Measurements from ENCODE around the gene TRHDE. TPM values are rescaled to one million over a fixed set of nuclear protein-coding genes. Genes with fewer than 3 reads are reported as not detected.

TRHDE gene
- total RNA-seq, 2 donors from 2014 or later = 10.9 to 73.2 TPM

DNA sequence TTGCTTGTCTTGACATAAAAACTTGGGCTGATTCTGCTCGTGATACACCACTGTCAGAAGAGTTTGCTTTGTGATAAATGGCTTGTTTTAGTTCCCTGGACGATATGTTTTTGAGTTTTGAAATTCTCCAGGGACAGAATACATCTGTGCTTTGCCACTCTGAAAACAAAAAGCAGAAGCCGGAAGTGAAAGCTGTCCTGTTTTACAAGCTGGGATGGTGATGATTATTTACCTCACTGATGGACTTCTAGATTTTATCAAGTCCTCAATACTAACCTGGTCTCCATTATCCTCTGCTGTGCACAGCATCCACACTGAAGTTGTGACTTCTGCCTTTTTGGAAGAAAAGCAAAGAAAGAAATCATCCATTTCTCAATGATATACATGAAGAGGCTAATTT lies 251.6 kb downstream of the TRHDE start:
- Histone ChIP-seq H3K4me3 (no peak overlapping the region), H3K27ac (peak overlapping the region in 1 of 4 donors; percentile 15)

DNA sequence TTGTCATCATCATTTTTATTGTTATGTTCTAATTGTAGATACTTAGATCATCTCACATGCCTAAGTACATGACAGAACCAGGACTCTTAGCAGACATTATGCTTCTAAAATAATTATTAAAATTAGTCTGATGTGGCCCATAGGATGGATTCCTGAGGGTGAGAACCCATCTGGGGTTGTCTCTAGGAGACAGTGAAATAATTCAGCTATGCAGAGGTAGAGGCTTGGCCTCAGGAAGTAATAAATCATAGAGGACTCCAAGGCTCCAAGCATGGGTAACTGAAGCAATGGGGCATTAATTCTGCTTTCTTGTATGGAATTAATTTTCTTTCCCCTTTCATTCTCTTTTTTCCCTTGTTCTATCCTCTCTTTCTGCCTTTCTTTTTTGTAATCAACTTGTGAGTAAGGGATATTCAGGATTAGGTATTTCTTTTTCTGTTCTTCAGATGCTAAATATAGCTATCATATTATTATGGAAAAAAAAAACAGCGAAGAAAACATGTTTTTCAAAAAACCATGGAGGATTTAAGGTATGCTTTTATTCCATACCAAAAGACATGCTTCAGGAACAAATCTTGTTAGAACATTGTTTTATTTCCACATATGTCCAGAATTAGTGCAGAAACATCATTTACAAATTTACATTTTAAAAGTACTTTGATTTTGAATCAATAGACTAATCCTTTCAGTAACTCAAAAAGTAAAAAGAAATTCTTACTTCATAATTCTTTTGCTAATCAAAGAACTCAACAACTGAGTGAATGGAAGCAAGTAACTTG lies 263.2 kb downstream of the TRHDE start:
- TF ChIP-seq CTCF (IDR thresholded peaks at IDR 0.05) = no peak
- TF ChIP-seq POLR2A (IDR thresholded peaks at IDR 0.05) = no peak
- H3K4me3 ChIP-seq = no peak overlapping the region
- no peak overlapping the region for H3K27ac ChIP-seq
- no peak for ATAC-seq
- no peaks in the 10 kb centered on the region for H3K27me3 ChIP-seq
- H3K4me1 ChIP-seq = no peaks in the 10 kb centered on the region
- DNase-seq = no peak
- H3K36me3 ChIP-seq (replicated peaks in 1 of 2; ENCODE audit: insufficient read depth in 1 of 2, low read depth in 2 of 2) = no peaks in the 10 kb centered on the region
- intact Hi-C loops (cut with DNase I) = no loop called here
- H3K9me3 ChIP-seq = no peaks in the 10 kb centered on the region
- WGBS, 2 donors = 92 to 94% methylated on average over 1 of the region's 1 CpG

More for the DNA sequence above, 251.6 kb downstream of the TRHDE start:
- intact Hi-C loops (cut with DNase I) = no loop called here
- WGBS, 2 donors = 21 to 28% methylated on average over 3 of the region's 3 CpGs
- no peak for ATAC-seq
- no peak for DNase-seq
- H3K27me3 ChIP-seq = no peaks in the 10 kb centered on the region
- no peak for TF ChIP-seq CTCF (IDR thresholded peaks at IDR 0.05)
- H3K9me3 ChIP-seq = no peaks in the 10 kb centered on the region
- peaks cover 6% of the 10 kb centered on the region for H3K4me1 ChIP-seq
- no peaks in the 10 kb centered on the region for H3K36me3 ChIP-seq (replicated peaks in 1 of 2; ENCODE audit: insufficient read depth in 1 of 2, low read depth in 2 of 2)

DNA sequence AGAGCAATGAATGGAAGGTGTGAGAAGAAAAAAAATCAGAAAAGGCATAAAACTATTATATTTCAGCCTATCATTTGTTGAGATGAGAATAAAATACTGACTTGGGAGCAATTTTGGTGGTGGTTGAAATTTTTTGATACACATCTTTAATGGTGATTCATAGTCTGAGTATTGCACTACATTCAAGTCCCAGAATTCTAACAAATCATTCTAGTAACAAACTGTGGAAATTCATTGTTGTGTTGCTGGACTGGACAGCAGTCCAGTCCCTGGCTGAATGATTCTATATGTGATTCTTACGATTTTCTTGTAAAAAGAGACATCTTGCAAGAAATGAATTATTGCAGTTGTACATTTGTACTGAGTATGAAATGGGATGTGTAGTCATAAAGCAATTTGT lies 268.6 kb downstream of the TRHDE start:
- 87 to 94% methylated on average over 1 of the region's 1 CpG for WGBS, 2 donors
- H3K27ac ChIP-seq = no peak overlapping the region
- TF ChIP-seq POLR2A (IDR thresholded peaks at IDR 0.05) (no peak), CTCF (IDR thresholded peaks at IDR 0.05) (no peak)
- intact Hi-C loops (cut with DNase I) = no loop called here
- no peaks in the 10 kb centered on the region for H3K36me3 ChIP-seq (replicated peaks in 1 of 2; ENCODE audit: insufficient read depth in 1 of 2, low read depth in 2 of 2)
- no peak for ATAC-seq
- H3K27me3 ChIP-seq = no peaks in the 10 kb centered on the region
- DNase-seq = no peak
- H3K9me3 ChIP-seq = no peaks in the 10 kb centered on the region
- no peaks in the 10 kb centered on the region for H3K4me1 ChIP-seq
- H3K4me3 ChIP-seq = no peak overlapping the region

DNA sequence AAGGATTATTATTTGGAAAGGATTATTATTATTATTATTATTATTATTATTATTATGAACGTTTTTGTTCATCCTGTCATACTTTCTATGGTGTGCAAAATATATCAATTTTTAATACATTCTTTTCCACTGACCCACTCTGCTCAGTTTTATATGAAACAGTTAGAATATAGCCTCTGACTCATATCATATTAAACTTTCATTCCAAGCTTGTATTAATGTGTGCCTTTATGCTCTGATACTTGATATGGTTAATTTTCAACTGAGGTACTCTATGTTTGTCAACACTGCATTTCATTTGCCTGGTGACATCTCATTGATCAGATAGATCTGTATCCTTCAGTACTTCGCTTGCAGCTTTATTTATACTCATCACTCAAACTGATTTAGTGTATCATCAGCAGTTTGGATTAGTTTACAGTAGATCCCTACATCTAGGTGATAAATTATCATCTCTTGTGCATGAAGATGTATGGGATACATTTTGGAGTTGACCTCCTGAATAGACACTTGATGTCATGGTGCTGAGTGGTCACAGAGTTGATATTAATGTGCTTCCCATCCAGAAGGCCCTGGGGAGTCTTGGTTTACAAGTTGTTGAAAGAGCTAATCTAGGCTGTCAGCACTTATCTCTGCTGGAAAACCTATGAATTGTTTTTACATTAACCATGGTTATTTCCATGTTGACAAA lies 271.8 kb downstream of the TRHDE start:
- Histone ChIP-seq H3K27me3 (no peaks in the 10 kb centered on the region), H3K27ac (no peak overlapping the region), H3K36me3 (replicated peaks in 1 of 2; ENCODE audit: insufficient read depth in 1 of 2, low read depth in 2 of 2) (no peaks in the 10 kb centered on the region), H3K4me1 (peaks cover 10% of the 10 kb centered on the region), H3K4me3 (no peak overlapping the region), H3K9me3 (no peaks in the 10 kb centered on the region)
- 36 to 39% methylated on average over 2 of the region's 2 CpGs for WGBS, 2 donors
- TF ChIP-seq CTCF (IDR thresholded peaks at IDR 0.05) = no peak
- intact Hi-C loops (cut with DNase I) = no loop called here
- DNase-seq (no peak), ATAC-seq (no peak)
